ENCODE data around the gene GOLT1B. TPM values are rescaled to one million over a fixed set of nuclear protein-coding genes. Genes with fewer than 3 reads are reported as not detected.
"Not testable (repeated sequence)": the region's sequence is repeated elsewhere in the genome, so short reads cannot be mapped to it uniquely, and the experiment has no call there.

Gene GOLT1B, protein sequence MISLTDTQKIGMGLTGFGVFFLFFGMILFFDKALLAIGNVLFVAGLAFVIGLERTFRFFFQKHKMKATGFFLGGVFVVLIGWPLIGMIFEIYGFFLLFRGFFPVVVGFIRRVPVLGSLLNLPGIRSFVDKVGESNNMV
- 80.0 TPM for total RNA-seq
- 37.9 TPM for polyA plus RNA-seq

DNA sequence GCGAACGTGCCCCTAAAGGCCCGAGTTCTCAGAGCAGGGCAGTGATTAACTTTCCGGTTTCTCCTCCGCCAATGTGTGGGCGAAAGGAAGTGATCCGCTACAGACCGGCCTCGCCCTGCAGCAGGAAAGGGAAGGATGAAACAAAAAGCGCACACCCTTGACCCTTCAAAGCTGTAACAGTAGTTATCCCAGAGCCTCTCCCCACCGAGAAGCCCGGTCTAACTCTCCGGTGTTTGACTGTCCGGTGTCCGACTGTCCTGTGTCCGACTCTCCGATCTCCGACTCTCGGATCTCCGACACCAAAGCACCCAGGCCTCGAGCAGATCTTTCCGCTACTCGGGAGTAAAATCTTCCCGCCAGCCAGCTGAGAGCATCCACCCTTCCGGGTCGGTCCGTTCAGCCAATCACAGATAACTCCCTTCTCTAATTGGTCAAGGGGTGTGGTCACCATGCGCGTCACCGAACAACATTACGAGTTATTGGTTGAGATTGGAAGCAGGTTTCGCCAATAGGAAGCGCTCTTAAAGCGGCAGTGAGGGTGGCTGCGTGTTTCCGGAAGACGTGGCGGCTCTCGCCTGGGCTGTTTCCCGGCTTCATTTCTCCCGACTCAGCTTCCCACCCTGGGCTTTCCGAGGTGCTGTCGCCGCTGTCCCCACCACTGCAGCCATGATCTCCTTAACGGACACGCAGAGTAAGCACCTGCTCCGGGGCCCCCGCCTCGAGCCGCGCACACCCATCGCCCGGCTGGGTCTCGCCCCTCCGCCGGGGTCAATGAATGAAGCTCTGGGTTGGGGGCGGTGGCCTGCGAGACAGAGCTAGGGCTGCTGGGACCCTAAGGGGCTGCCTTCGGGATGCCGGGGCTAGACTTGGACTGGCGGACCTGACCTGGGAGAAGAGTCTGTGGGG, at the start of gene GOLT1B, which contains the start of gene RECQL:
GOLT1B (plus strand) TSS at position 532 of the 906 bp plus-strand sequence; CDS start at position 667, 135 bp downstream.
RECQL (minus strand) TSS at position 378 of the 906 bp plus-strand sequence. CDS start 2,065 bp downstream, outside the sequence.
- H3K4me1 ChIP-seq (ENCODE audit: insufficient read depth) = peaks cover 2% of the 10 kb centered on the region
- H3K27ac ChIP-seq (ENCODE audit: low read depth) = peak within 1 kb of the TSS; percentile 44
- peak within 1 kb of the TSS; percentile 79 for H3K4me3 ChIP-seq (ENCODE audit: low read depth, low read length)
- peak; percentile 98 for DNase-seq (ENCODE audit: extremely low spot score)
- H3K36me3 ChIP-seq (ENCODE audit: insufficient read depth) = peaks cover 2% of the 10 kb centered on the region
- WGBS = under 1% methylated on average over 61 of the region's 61 CpGs

DNA sequence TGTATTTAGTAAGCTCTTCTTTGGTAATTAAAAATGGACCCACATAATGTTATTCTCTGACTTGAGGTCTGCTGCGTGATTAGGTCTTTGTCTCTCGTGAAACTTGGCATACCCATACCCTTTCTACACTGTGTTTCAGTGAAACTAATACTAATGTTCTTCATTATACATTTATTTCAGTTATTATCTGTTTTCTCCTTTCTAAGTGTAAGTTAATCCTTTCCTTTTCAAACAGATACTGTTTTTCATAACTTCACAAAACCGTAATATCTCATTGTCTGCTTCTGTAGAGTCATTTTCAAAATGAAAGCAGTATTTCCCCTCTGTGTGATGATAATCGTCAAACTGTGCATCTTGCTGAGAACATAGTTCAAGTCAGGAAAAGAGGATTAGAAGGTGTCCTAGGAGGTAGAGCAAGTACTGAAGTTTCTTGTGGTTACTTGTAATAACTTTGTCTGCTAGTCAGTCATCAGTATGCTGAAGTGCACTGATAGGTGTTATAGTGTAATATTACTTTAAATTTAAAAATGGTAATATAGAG, 48.2 kb upstream of the GOLT1B start:
- Histone ChIP-seq H3K27ac (ENCODE audit: low read depth) (no peak overlapping the region), H3K36me3 (ENCODE audit: insufficient read depth) (no peaks in the 10 kb centered on the region), H3K4me3 (ENCODE audit: low read depth, low read length) (no peak overlapping the region), H3K4me1 (ENCODE audit: insufficient read depth) (no peaks in the 10 kb centered on the region)
- WGBS = 94% methylated on average over 4 of the region's 4 CpGs
- no peak for DNase-seq (ENCODE audit: extremely low spot score)

DNA sequence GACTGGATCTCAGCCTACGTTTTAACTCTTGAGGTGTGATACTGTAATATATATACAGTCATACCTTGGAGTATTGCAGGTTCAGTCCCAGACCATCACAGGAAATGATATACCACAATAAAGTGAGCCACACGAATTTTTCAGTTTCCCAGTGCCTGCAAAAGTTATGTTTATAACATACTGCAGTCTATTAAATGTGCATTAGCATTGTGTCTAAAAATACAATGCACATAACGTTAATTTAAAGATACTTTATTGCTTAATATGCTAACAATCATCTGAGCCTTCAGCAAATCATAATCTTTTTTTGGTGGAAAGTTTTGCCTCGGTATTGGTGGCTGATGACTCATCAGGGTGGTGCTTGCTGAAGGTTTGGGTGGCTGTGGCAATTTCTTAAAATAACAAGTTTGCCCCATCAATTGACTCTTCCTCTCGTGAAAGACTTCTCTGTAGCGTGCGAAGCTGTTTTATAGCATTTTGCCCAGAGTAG, 45.3 kb upstream of the GOLT1B start:
- Histone ChIP-seq H3K4me3 (ENCODE audit: low read depth, low read length) (no peak overlapping the region), H3K36me3 (ENCODE audit: insufficient read depth) (peaks cover 2% of the 10 kb centered on the region), H3K27ac (ENCODE audit: low read depth) (no peak overlapping the region), H3K4me1 (ENCODE audit: insufficient read depth) (no peaks in the 10 kb centered on the region)
- 63% methylated on average over 7 of the region's 7 CpGs for WGBS
- no peak for DNase-seq (ENCODE audit: extremely low spot score)

DNA sequence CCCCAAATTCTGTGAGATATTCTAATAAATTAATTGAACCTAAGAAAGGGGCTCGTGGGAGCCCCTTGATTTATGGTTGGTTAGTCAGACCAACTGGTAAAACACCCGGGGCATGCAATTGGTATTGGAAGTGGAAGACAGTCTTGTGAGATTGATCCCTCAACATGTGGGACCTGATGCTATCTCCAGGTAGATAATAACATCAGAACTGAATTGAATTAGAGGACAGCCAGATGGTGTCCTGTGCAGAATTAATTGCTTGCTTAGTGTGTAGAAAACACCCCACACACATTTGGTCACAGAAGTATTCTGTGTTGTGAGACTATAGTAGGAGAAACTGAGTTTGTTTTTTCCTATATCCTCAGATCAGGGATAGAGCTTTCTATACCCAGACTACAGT, 42.1 kb upstream of the GOLT1B start:
- peaks cover 2% of the 10 kb centered on the region for H3K36me3 ChIP-seq (ENCODE audit: insufficient read depth)
- WGBS = 89% methylated on average over 2 of the region's 2 CpGs

DNA sequence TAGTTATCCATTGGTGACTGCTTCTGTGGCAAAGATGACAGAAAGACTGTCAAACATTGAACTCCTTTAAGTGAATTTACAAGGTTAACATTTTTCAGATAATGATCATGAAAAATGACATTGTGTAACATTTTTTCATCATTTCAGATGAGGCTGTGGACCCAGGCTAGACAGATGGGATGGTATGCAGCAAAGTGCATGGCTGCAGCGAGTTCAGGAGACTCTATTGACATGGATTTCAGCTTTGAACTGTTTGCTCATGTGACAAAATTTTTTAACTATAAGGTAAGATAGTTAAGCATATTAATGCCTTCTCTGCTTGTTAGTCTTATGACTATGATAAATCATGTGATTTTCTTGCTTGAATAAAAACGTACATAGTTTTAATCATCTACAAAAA, 34.3 kb upstream of the GOLT1B start:
- not testable (repeated sequence) for DNase-seq (ENCODE audit: extremely low spot score); H3K4me1 ChIP-seq (ENCODE audit: insufficient read depth); H3K27ac ChIP-seq (ENCODE audit: low read depth); H3K4me3 ChIP-seq (ENCODE audit: low read depth, low read length); H3K36me3 ChIP-seq (ENCODE audit: insufficient read depth)
- 89% methylated on average over 2 of the region's 2 CpGs for WGBS

More for the DNA sequence above, 42.1 kb upstream of the GOLT1B start:
- H3K4me3 ChIP-seq (ENCODE audit: low read depth, low read length) = no peak overlapping the region
- H3K27ac ChIP-seq (ENCODE audit: low read depth) = no peak overlapping the region
- DNase-seq (ENCODE audit: extremely low spot score) = no peak
- H3K4me1 ChIP-seq (ENCODE audit: insufficient read depth) = no peaks in the 10 kb centered on the region

DNA sequence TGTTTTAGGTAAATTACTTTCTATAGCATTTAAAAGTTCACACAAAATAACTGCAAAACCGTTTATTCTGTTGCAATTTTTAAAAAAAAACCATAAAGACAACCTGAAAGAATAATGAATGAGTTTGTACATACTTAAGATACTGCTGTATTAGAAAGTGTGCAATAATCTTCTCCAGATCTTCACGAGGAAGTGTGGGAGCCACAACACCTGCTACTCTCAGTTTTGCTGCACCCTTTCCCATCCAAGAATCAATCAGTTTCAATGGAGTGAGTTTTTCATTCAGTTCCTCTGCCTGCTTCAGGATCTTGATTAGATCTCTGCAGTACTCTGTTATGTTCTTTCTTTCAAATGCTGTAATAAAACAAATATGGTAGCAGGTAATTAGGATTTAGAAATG, 30.3 kb upstream of the GOLT1B start:
- no peak overlapping the region for H3K4me3 ChIP-seq (ENCODE audit: low read depth, low read length)
- H3K36me3 ChIP-seq (ENCODE audit: insufficient read depth) = no peaks in the 10 kb centered on the region
- H3K4me1 ChIP-seq (ENCODE audit: insufficient read depth) = no peaks in the 10 kb centered on the region
- no peak overlapping the region for H3K27ac ChIP-seq (ENCODE audit: low read depth)
- DNase-seq (ENCODE audit: extremely low spot score) = no peak
- WGBS = 67% methylated on average over 2 of the region's 2 CpGs

DNA sequence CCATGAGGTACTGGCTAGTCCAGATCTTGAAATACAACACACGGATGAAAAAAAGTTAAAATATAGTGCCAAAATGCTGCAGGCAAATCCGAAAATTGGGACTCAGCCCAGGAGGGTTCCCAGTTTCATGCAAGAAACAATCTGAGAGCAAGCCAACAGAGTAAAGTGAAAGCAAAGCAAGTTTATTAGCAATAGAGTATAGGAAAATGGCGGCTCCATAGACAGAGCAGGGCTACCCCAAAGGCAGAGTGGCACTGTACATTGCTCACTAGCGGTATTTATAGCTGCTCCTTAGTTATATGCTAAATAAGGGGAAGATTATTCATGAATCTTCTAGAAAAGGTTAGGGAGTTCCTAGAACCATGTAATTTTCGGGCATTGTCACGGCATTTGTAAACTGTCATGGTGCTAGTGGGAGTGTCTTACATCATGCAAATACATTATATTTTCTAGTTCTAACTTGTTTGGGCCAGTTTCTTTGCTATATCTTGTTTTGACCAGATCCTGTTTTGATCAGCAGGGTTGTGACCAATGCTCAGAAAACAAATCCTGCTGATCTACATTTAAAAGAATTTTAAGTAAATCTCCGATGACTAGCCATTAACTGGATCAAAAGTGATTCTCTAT, 29.3 kb upstream of the GOLT1B start:
- H3K36me3 ChIP-seq (ENCODE audit: insufficient read depth) = no peaks in the 10 kb centered on the region
- H3K4me1 ChIP-seq (ENCODE audit: insufficient read depth) = no peaks in the 10 kb centered on the region
- WGBS = 88% methylated on average over 7 of the region's 7 CpGs
- no peak overlapping the region for H3K27ac ChIP-seq (ENCODE audit: low read depth)
- no peak for DNase-seq (ENCODE audit: extremely low spot score)
- H3K4me3 ChIP-seq (ENCODE audit: low read depth, low read length) = no peak overlapping the region

DNA sequence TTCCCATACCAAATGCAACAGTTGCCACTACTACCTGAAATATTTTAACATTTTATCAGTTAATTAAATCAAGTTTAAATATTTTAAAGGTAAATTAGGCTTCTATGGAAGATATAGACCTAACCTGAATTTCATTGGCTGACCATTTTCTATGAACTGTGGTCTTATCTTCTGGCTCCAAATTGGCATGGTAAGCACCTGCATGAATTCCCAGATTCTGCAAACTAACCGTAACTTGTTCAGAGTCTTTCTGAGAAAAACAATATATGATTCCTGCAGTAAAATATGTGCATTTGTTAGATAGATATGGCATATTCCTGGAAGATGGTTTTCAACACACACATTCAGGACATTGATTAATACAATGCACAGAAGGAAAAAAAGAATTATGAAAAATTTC, 26.0 kb upstream of the GOLT1B start:
- no peak overlapping the region for H3K27ac ChIP-seq (ENCODE audit: low read depth)
- no peaks in the 10 kb centered on the region for H3K4me1 ChIP-seq (ENCODE audit: insufficient read depth)
- no peak for DNase-seq (ENCODE audit: extremely low spot score)
- H3K36me3 ChIP-seq (ENCODE audit: insufficient read depth) = no peaks in the 10 kb centered on the region
- H3K4me3 ChIP-seq (ENCODE audit: low read depth, low read length) = no peak overlapping the region
- WGBS = 97% methylated on average over 1 of the region's 1 CpG

DNA sequence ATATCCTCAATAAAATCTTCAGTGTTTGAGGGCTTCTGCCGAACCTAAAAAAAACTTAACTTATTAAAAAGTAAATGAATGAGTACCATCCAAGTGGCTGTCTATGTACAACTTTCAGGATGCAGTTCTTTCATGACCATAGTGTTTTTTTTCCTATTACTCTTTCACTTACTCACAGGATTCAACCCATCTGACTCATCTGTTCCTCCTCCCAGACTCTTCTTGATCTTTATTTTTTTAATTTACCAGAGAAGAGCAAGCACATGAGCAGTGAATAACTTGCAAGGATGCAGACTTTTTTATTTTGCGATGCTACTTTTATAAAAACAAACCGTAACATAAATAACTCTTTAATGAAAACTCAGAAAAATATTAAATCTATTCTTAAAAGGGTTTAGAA, 24.6 kb upstream of the GOLT1B start:
- H3K4me3 ChIP-seq (ENCODE audit: low read depth, low read length) = no peak overlapping the region
- peaks cover 2% of the 10 kb centered on the region for H3K36me3 ChIP-seq (ENCODE audit: insufficient read depth)
- DNase-seq (ENCODE audit: extremely low spot score) = no peak
- H3K4me1 ChIP-seq (ENCODE audit: insufficient read depth) = no peaks in the 10 kb centered on the region
- no peak overlapping the region for H3K27ac ChIP-seq (ENCODE audit: low read depth)
- 92% methylated on average over 3 of the region's 3 CpGs for WGBS

DNA sequence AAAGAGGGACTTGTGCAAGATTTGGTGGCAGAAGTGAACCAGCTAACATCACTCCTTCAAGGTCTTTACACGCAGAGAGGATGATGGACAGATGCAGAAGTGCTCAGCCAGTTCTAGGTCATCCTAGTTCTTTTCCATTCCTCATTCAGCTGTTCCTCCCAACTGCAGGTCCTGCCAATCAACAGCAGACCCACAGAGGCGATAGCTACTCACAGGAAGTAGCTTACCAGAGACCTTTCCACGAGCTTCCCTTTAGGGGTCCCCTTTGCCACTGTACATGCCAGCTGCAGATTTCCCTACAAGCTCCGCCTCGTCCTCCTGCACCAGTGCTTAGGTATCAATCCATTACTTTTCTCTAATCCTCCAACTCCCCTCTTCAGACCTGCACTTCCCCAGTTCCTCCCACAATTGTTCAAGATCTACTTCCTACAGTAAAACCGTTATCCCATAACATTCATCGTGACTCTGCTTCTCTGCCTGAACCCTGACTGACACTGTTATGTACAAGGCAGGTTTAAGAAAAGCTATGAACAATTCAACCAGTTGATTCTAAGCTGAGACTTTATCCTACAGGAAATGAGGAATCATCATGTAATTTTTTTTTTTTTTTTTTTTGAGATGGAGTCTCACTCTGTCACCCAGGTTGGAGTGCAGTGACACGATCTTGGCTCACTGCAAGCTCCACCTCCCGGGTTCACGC, 22.7 kb upstream of the GOLT1B start:
- no peaks in the 10 kb centered on the region for H3K4me1 ChIP-seq (ENCODE audit: insufficient read depth)
- no peak overlapping the region for H3K27ac ChIP-seq (ENCODE audit: low read depth)
- H3K36me3 ChIP-seq (ENCODE audit: insufficient read depth) = peaks cover 4% of the 10 kb centered on the region
- H3K4me3 ChIP-seq (ENCODE audit: low read depth, low read length) = no peak overlapping the region
- 92% methylated on average over 10 of the region's 10 CpGs for WGBS
- DNase-seq (ENCODE audit: extremely low spot score) = no peak

DNA sequence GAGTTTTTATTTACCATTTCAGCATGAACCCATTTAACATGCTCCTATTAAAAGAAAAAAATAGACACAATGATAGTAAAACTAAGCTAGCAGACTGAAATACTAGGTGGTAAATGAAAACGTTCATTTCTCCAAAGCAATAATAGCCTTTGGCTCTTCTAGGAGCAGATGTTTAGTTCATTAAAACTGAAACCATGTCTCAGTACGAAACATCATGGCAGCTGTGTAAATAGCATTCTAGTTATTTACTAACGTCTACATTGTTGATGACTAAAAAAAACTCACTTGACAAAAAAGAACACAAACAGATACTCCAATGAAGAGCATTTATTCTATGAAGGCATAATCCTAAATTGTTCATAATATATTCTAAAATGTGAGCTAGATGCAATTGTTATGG, 18.1 kb upstream of the GOLT1B start:
- Histone ChIP-seq H3K27ac (ENCODE audit: low read depth) (no peak overlapping the region), H3K4me1 (ENCODE audit: insufficient read depth) (no peaks in the 10 kb centered on the region), H3K36me3 (ENCODE audit: insufficient read depth) (peaks cover 4% of the 10 kb centered on the region), H3K4me3 (ENCODE audit: low read depth, low read length) (no peak overlapping the region)
- WGBS = 85% methylated on average over 3 of the region's 3 CpGs
- no peak for DNase-seq (ENCODE audit: extremely low spot score)

DNA sequence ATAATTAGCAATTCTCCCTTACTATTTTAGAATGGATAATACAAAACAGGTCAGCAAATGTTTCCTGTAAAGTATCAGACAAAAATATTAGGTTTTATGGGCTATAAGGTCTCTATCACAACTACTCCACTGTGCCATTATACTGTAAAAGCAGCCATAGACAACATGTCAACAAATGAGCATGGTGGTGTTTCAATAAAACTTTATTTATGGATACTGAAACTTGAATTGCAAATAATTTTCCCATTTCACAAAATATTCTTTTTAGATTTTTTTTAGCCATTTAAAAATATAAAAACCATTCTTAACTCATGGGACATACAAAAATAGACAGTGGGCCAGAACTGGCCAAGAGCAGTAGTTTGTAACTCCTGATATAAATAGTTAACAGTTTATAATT, 15.6 kb upstream of the GOLT1B start:
- Histone ChIP-seq H3K4me3 (ENCODE audit: low read depth, low read length) (no peak overlapping the region), H3K4me1 (ENCODE audit: insufficient read depth) (no peaks in the 10 kb centered on the region), H3K36me3 (ENCODE audit: insufficient read depth) (peaks cover 6% of the 10 kb centered on the region), H3K27ac (ENCODE audit: low read depth) (no peak overlapping the region)
- no peak for DNase-seq (ENCODE audit: extremely low spot score)

DNA sequence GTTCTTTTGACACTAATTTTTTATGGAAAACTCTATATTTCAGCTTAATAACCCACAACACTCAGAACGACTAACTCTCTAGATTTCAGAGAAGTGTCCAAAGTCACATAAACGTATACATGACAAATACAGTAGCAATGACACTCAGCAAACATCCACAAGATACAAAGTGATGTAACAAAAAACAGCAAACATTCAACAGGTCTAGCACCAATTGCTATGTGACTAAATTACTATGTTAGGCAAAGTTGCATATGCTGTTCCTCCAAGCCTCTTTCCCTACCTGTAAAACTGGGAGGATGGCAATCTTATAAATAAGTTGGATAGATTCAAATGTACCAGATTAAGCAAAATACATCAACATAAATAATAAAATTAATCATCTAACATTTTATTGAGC, 1.8 kb upstream of the GOLT1B start:
- Histone ChIP-seq H3K4me1 (ENCODE audit: insufficient read depth) (peaks cover 2% of the 10 kb centered on the region), H3K4me3 (ENCODE audit: low read depth, low read length) (no peak overlapping the region)
- WGBS = 74% methylated on average over 2 of the region's 2 CpGs

More for the DNA sequence above, 1.8 kb upstream of the GOLT1B start:
- no peak for DNase-seq (ENCODE audit: extremely low spot score)
- Histone ChIP-seq H3K27ac (ENCODE audit: low read depth) (no peak overlapping the region), H3K36me3 (ENCODE audit: insufficient read depth) (peaks cover 6% of the 10 kb centered on the region)
